ENCODE results near the gene HFM1.
"Not testable (repeated sequence)": the region's sequence is repeated elsewhere in the genome, so short reads cannot be mapped to it uniquely, and the experiment has no call there.

Gene HFM1

GRCh38 chr1:91404151-91405012 lies at the start of gene HFM1:
Gene HFM1, minus strand, starts transcription at chr1:91404837. Its CDS starts 3,755 bp downstream, at chr1:91401082.
- peak; percentile 65 for DNase-seq

- no peak for DNase-seq
These were observed 49.5 kb upstream of the HFM1 start for GRCh38 chr1:91454136-91454535.

- no peak for DNase-seq
These were observed 45.6 kb upstream of the HFM1 start for GRCh38 chr1:91450260-91450659.

DNA sequence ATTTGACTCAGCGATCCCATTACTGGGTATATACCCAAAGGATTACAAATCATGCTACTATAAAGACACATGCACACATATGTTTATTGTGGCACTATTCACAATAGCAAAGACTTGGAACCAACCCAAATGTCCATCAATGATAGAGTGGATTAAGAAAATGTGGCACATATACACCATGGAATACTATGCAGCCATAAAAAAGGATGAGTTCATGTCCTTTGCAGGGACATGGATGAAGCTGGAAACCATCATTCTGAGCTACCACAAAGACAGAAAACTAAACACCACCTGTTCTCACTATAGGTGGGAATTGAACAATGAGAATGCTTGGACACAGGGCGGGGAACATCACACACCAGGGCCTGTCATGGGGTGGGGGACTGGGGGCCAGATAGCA lies 43.1 kb upstream of the HFM1 start:
- not testable (repeated sequence) for DNase-seq

DNA sequence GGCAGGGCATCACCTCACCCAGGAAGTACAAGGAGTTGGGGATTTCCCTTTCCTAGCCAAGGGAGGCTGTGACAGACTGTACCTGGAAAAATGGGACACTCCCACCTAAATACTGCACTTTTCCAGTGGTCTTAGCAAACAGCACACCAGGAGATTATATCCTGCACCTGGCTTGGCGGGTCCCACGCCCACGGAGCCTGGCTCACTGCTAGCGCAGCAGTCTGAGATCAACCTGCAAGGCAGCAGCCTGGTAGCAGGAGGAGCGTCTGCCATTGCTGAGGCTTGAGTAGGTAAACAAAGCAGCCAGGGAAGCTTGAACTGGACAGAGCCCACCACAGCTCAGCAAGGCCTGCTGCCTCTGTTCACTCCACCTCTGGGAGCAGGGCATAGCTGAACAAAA lies 37.3 kb upstream of the HFM1 start:
- DNase-seq: not testable (repeated sequence)

GRCh38 chr1:91440847-91441246 lies 36.2 kb upstream of the HFM1 start:
- DNase-seq: no peak

GRCh38 chr1:91439016-91439415 lies 34.4 kb upstream of the HFM1 start:
- no peak for DNase-seq

DNA sequence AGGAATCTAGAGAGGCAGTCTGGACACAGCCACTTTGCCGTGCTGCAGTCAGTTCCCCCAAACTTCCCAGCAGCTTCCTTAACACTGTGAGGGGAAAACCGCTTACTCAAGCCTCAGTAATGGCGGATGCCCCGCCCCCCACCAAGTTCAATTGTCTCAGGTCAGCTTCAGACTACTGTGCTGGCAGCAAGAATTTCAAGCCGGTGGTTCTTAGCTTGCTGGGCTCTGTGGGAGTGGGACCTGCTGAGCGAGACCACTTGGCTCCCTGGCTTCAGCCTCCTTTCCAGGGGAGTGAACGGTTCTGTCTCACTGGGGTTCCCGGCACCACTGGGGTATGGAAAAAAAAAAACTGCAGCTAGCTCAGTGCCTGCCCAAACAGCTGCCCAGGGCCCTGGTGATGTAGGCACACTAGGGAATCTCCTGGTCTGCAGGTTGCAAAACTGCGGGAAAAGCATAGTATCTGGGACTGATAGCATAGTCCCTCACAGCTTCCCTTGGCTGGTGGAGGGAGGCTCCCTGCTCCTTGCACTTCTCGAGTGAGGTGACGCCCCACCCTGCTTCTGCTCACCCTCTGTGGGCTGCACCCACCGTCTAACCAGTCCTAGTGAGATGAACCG lies 23.7 kb upstream of the HFM1 start:
- DNase-seq: no peak

DNA sequence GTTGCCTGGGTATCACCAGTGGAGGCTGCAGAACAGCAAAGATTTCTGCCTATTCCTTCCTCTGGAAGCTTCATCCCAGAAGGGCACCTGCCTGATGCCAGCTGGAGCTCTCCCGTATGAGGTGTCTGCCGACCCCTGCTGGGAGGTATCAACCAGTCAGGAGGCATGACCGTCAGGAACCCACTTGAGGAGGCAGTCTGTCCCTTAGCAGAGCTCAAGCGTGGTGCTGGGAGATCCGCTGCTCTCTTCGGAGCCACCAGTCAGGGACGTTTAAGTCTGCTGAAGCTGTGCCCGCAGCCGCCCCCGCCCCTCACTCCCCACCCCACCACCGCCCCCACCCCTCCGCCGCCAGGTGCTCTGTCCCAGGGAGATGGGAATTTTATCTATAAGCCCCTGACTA lies 23.1 kb upstream of the HFM1 start:
- no peak for DNase-seq

- not testable (repeated sequence) for DNase-seq
These were observed 17.9 kb upstream of the HFM1 start for GRCh38 chr1:91422523-91422922.

DNA sequence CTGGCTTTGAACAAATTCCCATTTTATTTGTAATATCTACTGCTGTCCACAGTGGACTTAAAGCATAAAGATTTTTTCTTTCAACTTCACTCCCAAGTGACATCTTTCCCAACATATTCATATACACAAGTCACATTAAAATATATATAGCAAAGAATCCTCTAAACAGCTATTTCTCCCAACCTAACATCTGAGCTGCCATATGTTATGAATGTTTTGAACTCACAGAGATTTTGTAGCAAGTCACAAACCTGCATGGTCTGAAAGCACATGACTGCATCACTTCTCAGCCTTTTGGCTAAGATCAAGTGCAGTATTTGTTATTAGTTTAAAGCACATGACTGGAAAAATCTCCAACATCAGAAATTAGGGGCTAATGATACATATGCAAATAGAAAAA lies 7.7 kb upstream of the HFM1 start:
- no peak for DNase-seq

- no peak for DNase-seq
These were observed 2.2 kb upstream of the HFM1 start for GRCh38 chr1:91406773-91407389.

DNA sequence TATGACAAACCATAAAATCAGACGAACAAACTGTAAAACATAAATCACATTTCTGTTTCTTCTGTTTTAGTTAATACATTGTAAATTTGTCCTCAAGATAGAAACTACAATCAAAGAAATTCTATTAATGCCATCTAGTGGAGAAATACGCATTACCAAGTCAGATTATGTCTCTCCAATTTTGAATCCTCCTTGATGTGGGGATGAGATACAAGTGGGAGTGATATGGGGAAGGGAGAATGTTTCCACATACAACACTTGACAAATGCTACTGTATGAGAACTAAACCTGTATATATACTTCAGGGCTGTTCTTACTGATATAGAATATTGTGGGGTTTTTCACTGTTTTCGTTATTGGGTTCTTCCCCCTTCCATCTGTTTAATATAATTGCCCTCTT lies 2.6 kb downstream of the HFM1 start:
- DNase-seq: no peak

DNA sequence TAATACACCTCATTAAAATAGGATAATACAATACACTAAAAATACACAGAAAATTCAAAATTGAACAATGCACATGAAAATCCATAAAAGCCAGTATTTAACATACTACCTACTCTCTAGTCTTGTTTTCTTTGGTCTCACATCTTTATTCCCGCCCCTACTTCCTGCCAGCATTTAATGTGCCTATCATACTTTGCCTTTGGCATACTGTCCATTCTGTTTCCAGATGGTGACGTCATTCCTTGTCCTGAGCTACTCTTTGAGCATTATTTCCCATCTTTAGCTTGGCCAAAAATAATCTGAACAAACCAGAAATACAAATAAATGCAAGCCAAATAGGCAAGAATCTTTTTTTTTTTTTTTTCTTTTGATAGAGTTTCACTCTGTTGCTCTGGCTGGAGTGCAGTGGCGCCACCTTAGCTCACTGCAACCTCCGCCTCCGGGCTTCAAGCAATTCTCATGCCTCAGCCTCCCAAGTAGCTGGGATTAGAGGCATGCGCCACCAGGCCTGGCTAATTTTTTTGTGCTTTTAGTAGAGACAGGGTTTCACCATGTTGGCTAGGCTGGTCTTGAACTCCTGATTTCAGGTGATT lies 4.4 kb downstream of the HFM1 start:
- DNase-seq: no peak

DNA sequence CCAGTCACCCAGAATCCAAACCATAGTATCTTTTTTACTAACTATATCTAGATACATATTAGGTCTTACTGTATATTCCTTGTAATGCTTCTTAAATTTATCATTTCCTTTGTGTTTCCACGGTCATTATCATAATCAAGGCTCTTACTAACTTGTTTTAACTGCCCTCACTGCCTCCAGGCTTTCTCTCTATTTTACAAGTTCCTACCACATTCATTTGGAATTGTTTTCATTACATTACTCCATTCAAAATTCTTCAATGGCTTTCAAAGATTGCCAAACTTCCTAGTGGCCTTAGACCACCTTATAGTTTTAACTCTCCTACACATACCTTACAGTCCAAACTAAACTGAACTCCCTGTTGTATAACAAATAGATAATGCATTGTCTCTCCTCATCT lies 6.3 kb downstream of the HFM1 start:
- DNase-seq: no peak

DNA sequence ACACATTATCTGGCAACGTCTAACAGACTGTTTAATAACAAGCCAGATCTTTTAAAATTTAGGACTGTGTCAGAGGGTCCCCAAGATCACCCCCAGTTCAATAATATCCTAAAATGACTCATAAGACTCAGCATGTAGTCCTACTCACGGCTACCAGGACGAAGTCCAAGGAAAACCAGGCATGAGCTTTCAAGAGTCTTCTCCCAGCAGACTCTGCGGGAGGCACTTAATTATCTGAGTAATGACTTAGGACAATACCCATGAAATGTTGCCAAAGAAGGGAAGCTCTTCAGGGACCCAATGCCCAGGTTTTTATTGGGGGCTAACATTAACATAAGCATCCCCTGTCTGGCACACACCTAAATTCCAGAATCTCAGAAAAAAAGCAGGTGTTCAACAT lies 7.0 kb downstream of the HFM1 start:
- DNase-seq: no peak

GRCh38 chr1:91393042-91393441 lies 11.6 kb downstream of the HFM1 start:
- no peak for DNase-seq

GRCh38 chr1:91386109-91386508 lies 18.5 kb downstream of the HFM1 start:
- no peak for DNase-seq

DNA sequence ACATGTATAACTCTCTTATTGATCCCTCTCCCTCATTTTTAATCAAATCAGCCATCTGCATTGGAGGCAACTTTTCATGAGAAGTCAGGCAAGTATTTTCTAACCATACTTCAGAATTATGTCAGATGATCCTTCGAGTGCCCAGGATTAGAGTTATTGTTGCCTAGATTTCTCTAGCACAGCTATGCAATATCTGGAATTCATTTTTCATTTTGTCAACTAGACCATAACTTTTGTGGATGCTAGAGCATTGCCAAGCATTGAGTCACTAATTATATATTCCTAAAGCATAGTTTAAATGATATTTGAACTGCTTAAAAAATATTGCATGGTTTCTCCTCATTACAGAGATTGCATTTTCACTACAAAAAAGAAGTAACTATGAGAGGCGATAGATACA lies 21.2 kb downstream of the HFM1 start:
- DNase-seq: no peak

DNA sequence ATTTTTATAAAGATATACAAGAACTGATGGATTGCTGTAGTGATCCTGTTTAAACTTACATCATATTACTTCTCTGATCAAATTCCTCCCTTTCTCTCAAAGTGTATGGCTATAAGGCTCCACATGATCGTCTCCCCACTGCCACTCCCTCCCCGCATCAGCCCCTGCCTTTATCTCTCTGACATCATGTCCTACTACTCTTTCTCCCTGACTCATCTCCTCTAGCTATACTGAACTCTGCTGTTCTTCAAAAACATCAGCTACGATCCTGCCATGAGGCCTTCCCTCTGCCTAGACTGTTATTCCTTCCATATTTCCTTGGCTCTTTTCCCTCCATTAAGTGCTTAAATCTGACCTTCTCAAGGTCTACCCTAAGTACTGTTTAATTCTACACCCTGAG lies 22.8 kb downstream of the HFM1 start:
- DNase-seq: no peak

- DNase-seq: no peak
These were observed 30.6 kb downstream of the HFM1 start for GRCh38 chr1:91374086-91374485.

DNA sequence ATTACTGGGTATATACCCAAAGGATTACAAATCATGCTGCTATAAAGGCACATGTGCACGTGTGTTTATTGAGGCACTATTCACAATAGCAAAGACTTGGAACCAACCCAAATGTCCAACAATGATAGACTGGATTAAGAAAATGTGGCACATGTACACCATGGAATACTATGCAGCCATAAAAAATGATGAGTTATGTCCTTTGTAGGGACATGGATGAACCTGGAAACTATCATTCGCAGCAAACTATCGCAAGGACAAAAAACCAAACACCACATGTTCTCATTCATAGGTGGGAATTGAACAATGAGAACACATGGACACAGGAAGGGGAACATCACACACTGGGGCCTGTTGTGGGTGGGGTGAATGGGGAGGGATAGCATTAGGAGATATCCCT lies 32.4 kb downstream of the HFM1 start:
- DNase-seq: not testable (repeated sequence)

- DNase-seq: no peak
These were observed 55.1 kb downstream of the HFM1 start for GRCh38 chr1:91349524-91349923.

DNA sequence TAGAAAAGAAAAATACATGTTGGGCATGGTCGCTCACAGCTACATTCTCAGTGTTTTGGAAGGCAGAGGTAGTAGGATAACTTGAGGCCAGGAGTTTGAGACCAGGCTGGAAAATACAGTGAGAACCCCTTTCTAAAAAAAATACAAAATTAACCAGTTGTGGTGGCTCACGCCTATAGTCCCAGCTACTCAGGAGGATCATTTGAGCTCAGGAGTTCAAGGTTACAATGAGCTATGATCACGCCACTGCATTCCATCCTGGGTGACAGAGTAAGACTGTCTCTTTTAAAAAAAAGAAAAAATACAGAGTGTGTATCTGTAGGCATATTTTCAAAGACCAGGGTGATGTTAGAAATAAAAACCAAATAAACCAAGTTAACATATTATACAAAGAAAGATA lies 57.8 kb downstream of the HFM1 start:
- no peak for DNase-seq

Measured in activated CD4-positive, alpha-beta T cell treated with anti-CD3 and anti-CD28 coated beads for 48 hours (primary cell).